ENCODE data around the gene SCN7A.

- no peak for TF ChIP-seq CTCF (optimal IDR thresholded peaks at IDR 0.05 in 1 of 3, IDR thresholded peaks at IDR 0.05 in 1 of 3, conservative IDR thresholded peaks at IDR 0.05 in 1 of 3; ENCODE audit: extremely low read depth in 1 of 3, insufficient read depth in 2 of 3, low read length in 3 of 3)
- TF ChIP-seq EZH2 (IDR thresholded peaks at IDR 0.05; ENCODE audit: low read length), result no peak
These were observed 29.9 kb downstream of the SCN7A start for GRCh38 chr2:166464187-166464586.
